GM10266 (cell line): ENCODE measurements around the gene CACNA1C.

Source experiments
- DNase-seq: peaks from one replicate; pipeline ENCODE4 v3.0.0; 2012; ENCODE audit errors: extremely low spot score
- TF ChIP-seq, protein P1 (sequence below): IDR thresholded peaks from 2 replicates; pipeline ENCODE4 v1.5.1; 2012; ENCODE audit warnings: mild to moderate bottlenecking, low read depth; ENCODE audit not compliant: control insufficient read depth, insufficient read depth; ENCODE audit errors: missing control alignments

Gene CACNA1C

DNA sequence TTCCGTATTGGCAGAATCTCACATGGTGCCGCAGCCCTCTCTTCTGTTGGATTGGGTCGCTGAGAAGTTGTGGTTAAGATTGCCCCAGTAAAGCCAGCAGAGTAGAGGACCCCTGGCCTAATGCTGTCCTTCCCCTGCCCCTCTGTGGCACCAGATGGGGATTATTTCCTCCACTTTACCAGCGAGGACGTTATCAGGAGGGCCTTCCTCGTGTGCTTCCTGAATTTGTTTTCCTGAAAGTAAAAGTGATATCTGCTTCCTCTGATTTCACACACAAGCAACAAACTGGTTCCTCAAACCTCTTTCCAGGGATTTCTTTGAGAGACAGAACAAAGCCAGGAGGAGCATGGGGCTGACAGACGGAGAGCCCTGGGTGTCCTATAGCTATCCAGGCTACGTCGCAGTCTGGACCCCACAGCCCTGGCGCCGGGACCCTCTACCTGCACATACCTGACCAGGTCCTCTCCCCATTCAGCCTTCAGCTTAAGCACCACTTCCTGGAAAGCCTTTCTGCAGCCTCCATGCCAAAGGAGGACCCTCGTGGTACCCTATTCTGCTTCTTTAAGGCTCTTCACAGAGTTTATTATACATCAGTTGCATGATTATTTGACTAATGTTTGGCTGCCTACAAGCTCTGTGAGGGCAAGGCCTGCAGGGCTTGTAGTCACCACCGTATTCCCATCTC is 427.2 kb downstream of the CACNA1C start:
- DNase-seq: no peak
- TF ChIP-seq, protein P1, sequence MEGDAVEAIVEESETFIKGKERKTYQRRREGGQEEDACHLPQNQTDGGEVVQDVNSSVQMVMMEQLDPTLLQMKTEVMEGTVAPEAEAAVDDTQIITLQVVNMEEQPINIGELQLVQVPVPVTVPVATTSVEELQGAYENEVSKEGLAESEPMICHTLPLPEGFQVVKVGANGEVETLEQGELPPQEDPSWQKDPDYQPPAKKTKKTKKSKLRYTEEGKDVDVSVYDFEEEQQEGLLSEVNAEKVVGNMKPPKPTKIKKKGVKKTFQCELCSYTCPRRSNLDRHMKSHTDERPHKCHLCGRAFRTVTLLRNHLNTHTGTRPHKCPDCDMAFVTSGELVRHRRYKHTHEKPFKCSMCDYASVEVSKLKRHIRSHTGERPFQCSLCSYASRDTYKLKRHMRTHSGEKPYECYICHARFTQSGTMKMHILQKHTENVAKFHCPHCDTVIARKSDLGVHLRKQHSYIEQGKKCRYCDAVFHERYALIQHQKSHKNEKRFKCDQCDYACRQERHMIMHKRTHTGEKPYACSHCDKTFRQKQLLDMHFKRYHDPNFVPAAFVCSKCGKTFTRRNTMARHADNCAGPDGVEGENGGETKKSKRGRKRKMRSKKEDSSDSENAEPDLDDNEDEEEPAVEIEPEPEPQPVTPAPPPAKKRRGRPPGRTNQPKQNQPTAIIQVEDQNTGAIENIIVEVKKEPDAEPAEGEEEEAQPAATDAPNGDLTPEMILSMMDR: no peak

- TF ChIP-seq, protein P1: no peak
- no peak for DNase-seq
Observed at GRCh38 chr12:2481346-2481745, 428.6 kb downstream of the CACNA1C start.

- TF ChIP-seq, protein P1: no peak
- no peak for DNase-seq
Observed at GRCh38 chr12:2481951-2482350, 429.2 kb downstream of the CACNA1C start.

DNA sequence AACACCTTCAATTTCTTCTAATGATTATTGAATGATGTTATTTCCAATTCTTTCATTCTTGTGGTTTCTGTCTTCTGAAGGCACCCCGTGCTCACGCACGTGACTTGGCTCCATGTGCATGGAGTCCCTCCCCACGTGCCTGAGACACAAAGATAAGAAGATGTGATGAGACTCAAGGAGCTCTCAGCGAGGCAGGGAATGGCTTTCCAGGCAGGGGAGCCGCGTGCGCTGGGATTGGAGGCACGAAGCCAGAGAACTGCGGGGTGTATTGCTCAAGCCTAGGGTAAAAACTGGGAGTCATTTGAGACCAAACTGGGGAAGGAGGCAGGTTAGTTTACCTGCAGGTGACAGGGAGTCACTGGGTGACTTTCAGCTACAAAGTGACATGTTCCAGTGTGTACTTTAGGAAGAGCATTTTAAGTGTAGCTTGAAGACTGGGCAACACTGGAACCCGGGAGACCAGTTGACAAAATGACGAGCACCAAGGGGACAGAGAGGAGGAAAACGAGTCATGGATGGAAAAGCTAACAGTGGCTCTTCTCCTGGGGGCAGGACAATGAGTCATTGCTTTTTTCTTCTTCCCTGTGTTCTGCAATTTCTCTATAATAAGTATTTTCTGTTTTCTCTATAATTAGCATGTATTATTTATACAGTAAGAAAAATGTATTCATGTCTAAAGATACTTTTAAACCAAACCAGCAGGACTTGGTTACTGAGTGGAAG is 430.3 kb downstream of the CACNA1C start:
- no peak for DNase-seq
- TF ChIP-seq, protein P1: no peak

DNA sequence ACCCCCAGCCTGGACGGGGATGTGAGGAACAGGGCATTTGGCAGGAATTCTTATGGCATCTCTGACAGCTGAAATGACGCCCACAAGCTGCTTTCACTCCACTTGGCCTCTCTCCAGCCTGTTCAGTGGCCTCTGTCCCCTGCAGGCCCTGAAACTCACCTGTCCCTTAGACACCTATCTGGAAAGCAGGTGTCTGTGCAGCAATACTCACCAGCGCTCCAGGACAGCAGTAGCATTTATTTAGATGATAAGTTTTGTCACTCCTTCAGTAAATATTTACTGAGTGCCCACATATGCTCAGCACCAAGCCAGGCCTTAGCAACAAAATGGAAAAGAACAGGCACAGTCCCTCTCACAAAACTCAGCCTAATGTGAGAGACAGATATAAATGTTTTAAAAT is 430.9 kb downstream of the CACNA1C start:
- DNase-seq: no peak
- TF ChIP-seq, protein P1: no peak

- TF ChIP-seq, protein P1: no peak
- no peak for DNase-seq
Observed at GRCh38 chr12:2484141-2484776, 431.5 kb downstream of the CACNA1C start.

DNA sequence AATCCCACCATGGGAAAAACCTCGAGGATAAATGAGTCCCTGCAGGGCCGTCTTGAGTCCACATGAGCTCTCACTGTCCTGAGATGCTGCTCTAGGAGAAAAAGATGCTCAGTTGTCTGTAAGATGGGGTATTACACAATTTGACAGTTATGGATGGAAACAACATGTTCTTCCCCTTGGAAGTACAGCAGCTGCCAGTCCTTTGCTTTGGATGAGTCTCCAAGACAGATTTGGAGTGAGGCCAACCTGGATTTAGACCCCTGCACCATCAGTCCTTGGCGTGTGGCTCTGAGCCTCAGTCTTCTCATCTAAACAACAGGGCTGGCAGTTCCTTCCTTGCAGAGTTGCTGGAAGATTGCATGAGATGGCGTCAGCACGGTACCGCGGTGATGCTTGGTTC is 432.9 kb downstream of the CACNA1C start:
- no peak for DNase-seq
- TF ChIP-seq, protein P1: no peak
